A172 (cell line): ENCODE measurements around the gene TRAPPC14. TPM values are rescaled to one million over a fixed set of nuclear protein-coding genes. Genes with fewer than 3 reads are reported as not detected.
A peak's percentile ranks its signal among the peaks of the same experiment; 100 is the strongest.
"Not testable (repeated sequence)": the region's sequence is repeated elsewhere in the genome, so short reads cannot be mapped to it uniquely, and the experiment has no call there.

ENCODE experiments used
- DNase-seq: peaks from one replicate; pipeline ENCODE4 v3.0.0-alpha.2; 2015; ENCODE audit warnings: low spot score
- total RNA-seq: library from RNA; depleted of rRNA; stranded (reverse); fragments of >200 nt; shearing (Covaris generic); gene quantifications from 2 replicates; pipeline ENCODE4 v1.2.3, GENCODE V29; 2014

The TRAPPC14 gene
- total RNA-seq, 1 experiment from 2014 or later: 9.0 TPM

GRCh38 chr7:100153708-100154535 is 4.6 kb downstream of the TRAPPC14 start:
- no peak for DNase-seq

DNA sequence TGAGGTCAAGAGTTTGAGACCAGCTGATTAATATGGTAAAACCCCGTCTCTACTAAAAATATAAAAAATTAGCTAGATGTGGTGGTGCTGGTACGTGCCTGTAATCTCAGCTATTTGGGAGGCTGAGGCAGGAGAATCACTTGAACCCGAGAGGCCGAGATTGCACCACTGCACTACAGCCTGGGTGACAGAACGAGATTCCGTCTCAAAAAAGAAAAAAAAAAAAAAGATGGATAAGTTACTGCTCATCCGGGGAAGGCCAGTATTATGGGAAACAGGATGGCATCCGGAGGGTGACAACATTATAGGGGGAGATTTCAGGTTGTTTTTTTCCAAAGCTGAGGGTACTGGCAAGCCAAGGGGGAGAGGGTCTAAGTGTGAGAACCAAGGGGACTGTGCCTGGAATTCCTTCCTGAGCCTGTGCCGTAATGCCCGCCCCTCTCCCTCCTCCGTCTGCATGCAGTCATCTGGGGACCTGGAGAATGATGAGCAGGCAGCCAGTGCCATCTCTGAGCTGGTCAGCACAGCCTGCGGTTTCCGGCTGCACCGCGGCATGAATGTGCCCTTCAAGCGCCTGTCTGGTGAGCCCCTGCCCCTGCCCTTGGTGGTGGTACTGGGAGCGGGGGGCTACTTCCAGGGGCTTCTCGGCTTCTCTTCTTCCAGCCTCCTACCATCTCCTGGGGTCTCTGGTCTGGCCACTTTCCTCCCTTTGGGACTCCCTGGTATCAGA is 5.4 kb downstream of the TRAPPC14 start:
- DNase-seq: no peak

GRCh38 chr7:100152404-100152803 is 6.1 kb downstream of the TRAPPC14 start:
- DNase-seq: no peak

GRCh38 chr7:100148559-100149328 is 9.8 kb downstream of the TRAPPC14 start, which contains the start of gene LAMTOR4:
TSS of gene LAMTOR4 (plus strand) at chr7:100148918. CDS start at chr7:100148973, 55 bp downstream.
- peak; percentile 99 for DNase-seq

GRCh38 chr7:100148225-100148558 is 10.3 kb downstream of the TRAPPC14 start:
- DNase-seq: no peak

DNA sequence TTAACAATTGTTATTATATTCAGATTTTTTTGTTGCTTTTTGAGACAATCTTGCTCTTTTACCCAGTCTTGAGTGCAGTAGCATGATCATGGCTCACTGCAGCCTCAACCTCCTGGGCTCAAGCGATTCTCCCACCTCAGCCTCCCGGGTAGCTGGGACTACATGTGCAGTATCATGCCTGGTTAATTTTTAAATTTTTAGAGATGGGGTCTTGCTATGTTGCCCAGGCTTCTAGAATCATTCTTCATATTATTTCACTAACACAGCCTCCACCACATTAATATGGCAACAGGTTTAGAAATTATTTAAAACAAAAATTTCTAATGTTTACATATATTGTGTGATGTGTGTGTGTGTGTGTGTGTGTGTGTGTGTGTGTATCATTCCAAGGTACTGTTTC is 11.2 kb downstream of the TRAPPC14 start:
- DNase-seq: no peak

DNA sequence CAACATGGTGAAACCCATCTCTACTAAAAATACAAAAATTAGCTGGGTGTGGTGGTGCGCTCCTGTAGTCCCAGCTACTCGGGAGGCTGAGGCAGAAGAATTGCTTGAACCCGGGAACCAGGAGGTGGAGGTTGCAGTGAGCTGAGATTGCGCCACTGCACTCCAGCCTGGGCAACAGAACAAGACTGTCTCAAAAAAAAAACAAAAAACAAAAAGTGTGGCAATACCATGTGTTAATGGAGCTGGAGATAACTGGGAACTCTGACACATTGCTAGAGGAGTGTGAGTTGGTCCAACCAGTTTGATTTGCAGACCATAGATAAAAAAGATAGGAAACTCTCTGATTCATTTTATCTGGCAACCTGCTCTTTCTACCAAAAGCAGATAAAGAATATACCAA is 12.2 kb downstream of the TRAPPC14 start:
- not testable (repeated sequence) for DNase-seq

- no peak for DNase-seq
Observed at GRCh38 chr7:100142461-100142860, 16.1 kb downstream of the TRAPPC14 start.

GRCh38 chr7:100141555-100141949 is 17.0 kb downstream of the TRAPPC14 start:
- no peak for DNase-seq

DNA sequence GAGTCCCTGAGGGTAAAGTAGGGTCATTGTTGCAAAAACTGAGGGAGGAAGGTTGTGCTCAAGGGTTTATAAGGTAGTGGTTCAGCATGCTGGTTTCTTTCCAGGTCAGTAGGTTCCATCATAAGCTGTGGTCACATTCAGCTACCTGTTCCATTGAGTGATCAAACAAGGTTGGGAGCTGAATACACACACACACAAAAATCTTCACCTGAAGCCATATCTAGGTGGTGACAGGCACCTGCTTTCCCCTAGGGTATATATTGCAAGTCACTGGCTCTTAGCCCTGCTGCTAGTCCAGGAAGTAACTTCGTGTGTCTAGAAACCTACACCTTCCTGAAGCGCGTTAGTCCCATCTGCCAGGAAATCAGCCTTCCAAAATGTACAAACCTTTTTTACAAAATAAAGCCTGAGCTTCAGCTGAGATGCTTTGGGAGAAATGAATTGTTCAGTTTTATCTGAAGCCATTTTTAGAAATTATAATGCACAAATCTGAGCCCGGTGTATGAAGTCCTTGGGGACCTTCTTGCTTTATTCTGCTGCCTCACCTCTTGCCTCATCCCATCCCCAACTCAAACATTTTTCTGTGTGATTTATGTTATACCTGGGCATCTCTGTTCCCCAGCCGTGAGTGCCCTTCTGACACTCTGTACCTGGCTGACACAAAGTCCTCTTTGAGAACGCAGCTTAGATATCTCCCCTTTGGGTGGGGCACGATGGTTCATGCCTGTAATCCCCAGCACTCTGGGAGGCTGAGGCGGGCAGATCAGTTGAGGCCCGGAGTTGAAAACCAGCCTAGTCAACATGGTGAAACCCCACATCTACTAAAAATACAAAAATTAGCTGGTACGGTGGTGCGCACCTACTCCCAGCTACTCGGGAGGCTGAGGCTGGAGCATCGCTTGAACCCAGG is 20.4 kb downstream of the TRAPPC14 start:
- DNase-seq: no peak

- peak; percentile 60 for DNase-seq
Observed at GRCh38 chr7:100132697-100133151, 25.8 kb downstream of the TRAPPC14 start.

DNA sequence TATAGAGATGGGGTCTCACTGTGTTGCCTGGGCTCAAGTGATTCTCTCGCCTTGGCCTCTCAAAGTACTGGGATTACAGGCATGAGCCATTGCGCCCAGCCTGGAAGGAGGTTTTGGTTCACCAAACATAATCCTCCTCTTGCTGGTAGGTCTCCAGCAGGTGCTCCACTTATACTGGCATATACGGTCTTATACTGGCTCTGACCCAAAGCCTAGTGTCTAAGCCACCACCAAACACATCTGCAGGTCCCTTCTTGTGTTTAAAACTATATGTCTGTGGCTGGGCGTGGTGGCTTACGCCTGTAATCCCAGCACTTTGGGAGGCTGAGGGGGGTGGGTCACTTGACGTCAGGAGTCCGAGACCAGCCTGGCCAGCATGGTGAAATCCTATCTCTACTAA is 26.4 kb downstream of the TRAPPC14 start:
- DNase-seq: no peak

GRCh38 chr7:100130608-100131453 is 27.7 kb downstream of the TRAPPC14 start:
- DNase-seq: peak; percentile 48

DNA sequence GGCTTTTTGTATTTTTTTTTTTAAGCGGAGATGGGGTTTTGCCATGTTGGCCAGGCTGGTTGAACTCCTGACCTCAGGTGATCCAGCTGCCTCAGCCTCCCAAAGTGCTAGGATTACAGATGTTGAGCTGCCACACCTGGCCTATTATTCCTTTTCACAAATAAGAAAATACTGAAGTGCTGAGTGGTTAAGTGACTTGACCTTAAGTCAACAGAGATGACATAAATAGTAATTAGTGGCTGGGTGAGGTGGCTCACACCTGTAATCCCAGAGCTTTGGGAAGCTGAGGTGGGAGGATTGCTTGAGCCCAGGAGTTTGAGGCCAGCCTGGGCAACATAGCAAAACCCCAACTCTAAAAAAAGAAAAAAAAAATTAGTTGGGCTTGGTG is 28.3 kb downstream of the TRAPPC14 start:
- not testable (repeated sequence) for DNase-seq

GRCh38 chr7:100128637-100128963 is 29.9 kb downstream of the TRAPPC14 start:
- DNase-seq: no peak

GRCh38 chr7:100127866-100128636 is 30.5 kb downstream of the TRAPPC14 start:
- DNase-seq: no peak

GRCh38 chr7:100126931-100127865 is 31.3 kb downstream of the TRAPPC14 start, which contains the start of gene MBLAC1:
TSS of gene MBLAC1 (plus strand) at chr7:100126967. CDS start at chr7:100127396, 429 bp downstream.
- DNase-seq: peak; percentile 88

DNA sequence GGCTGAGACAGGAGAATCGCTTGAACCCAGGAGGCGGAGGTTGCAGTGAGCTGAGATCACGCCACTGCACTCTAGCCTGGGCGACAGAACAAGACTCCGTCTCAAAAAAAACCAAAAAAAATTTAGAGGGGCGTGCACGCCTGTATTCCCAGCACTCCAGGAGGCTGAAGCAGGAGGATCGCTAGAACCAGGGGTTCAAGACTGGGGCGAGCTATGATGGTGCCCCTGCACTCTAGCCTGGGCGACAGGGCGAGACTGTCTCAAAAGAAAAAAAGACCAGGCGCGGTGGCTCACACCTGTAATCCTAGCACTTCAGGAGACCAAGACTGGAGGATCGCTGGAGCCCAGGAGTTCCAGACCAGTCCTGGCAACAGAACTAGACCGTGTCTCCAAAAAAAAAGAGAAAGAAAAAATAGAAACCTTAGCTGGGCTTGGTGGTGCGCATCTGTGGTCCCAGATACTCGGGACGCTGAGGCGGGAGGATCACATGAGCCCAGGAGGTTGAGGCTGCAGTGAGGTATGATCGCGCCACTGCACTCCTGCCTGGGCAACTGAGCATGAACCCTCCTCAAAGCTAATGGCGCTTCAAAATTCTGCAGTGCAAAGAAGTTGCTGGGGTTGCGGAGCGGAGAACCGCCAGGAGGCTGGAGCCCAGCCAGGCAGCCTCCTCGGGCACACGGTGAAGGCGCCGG is 32.1 kb downstream of the TRAPPC14 start:
- no peak for DNase-seq
